ENCODE measurements around the gene TRAPPC11. TPM values are rescaled to one million over a fixed set of nuclear protein-coding genes. Genes with fewer than 3 reads are reported as not detected.

The TRAPPC11 gene
- total and polyA plus RNA-seq, 2 of the 13 experiments (the other 11 are each of a cell fraction or from before 2014, with no cell fraction given): 18.0 to 23.2 TPM

DNA sequence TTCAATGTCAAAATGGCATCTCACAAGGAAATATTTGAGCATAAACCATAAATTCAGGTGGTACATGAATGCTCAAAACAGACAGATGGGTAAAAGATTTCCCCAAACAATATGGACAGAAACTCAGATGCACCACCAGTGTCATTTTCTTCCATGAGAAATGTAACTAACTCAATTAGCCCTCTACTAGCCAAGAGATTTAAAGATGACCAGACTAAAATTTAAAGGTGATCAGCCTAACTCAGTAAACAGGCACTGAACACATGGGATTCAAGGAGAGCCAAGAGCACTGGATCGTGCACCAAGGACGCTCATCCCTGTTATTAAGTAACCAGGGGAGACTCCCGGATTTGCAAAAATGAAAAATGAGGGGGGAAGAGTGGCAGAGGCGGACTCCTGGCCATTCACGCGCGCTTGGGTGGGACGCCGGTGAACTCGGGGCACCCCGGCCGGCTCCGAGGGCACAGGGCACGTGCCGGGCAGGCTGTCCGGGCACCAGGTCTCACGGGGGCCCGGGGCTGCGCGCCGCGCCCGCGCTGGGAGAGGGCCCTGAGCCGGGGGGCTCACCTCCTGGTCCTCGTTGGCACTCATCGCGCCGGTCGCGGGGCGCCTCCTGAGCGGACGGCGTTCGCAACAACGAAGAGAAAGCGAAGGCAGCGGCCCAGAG lies 598 bp upstream of the TRAPPC11 start (continued):
- TF ChIP-seq, protein P1, sequence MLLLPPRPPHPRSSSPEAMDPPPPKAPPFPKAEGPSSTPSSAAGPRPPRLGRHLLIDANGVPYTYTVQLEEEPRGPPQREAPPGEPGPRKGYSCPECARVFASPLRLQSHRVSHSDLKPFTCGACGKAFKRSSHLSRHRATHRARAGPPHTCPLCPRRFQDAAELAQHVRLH (CRISPR knock-in tag; IDR thresholded peaks at IDR 0.05; ENCODE audit: borderline replicate concordance, low read depth): no peak
- TF ChIP-seq, protein P2, sequence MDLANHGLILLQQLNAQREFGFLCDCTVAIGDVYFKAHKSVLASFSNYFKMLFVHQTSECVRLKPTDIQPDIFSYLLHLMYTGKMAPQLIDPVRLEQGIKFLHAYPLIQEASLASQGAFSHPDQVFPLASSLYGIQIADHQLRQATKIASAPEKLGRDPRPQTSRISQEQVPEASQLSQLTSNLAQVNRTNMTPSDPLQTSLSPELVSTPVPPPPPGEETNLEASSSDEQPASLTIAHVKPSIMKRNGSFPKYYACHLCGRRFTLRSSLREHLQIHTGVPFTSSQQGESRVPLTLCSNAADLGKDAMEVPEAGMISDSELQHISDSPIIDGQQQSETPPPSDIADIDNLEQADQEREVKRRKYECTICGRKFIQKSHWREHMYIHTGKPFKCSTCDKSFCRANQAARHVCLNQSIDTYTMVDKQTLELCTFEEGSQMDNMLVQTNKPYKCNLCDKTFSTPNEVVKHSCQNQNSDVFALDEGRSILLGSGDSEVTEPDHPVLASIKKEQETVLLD (CRISPR knock-in tag; IDR thresholded peaks at IDR 0.05; ENCODE audit: low read depth): 0 out of 2 replicates have a peak, but pooled peaks have one; percentile 0
- no peak for TF ChIP-seq KLF13 (CRISPR knock-in tag; IDR thresholded peaks at IDR 0.05)
- TF ChIP-seq GATAD2A (CRISPR knock-in tag; IDR thresholded peaks at IDR 0.05): no peak
- no peak for TF ChIP-seq RORA (CRISPR knock-in tag; IDR thresholded peaks at IDR 0.05)
- TF ChIP-seq, protein P3, sequence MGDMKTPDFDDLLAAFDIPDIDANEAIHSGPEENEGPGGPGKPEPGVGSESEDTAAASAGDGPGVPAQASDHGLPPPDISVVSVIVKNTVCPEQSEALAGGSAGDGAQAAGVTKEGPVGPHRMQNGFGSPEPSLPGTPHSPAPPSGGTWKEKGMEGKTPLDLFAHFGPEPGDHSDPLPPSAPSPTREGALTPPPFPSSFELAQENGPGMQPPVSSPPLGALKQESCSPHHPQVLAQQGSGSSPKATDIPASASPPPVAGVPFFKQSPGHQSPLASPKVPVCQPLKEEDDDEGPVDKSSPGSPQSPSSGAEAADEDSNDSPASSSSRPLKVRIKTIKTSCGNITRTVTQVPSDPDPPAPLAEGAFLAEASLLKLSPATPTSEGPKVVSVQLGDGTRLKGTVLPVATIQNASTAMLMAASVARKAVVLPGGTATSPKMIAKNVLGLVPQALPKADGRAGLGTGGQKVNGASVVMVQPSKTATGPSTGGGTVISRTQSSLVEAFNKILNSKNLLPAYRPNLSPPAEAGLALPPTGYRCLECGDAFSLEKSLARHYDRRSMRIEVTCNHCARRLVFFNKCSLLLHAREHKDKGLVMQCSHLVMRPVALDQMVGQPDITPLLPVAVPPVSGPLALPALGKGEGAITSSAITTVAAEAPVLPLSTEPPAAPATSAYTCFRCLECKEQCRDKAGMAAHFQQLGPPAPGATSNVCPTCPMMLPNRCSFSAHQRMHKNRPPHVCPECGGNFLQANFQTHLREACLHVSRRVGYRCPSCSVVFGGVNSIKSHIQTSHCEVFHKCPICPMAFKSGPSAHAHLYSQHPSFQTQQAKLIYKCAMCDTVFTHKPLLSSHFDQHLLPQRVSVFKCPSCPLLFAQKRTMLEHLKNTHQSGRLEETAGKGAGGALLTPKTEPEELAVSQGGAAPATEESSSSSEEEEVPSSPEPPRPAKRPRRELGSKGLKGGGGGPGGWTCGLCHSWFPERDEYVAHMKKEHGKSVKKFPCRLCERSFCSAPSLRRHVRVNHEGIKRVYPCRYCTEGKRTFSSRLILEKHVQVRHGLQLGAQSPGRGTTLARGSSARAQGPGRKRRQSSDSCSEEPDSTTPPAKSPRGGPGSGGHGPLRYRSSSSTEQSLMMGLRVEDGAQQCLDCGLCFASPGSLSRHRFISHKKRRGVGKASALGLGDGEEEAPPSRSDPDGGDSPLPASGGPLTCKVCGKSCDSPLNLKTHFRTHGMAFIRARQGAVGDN (CRISPR knock-in tag; IDR thresholded peaks at IDR 0.05): peak; percentile 88; the same call in 1 of the 2 replicates
- TF ChIP-seq, protein P4, sequence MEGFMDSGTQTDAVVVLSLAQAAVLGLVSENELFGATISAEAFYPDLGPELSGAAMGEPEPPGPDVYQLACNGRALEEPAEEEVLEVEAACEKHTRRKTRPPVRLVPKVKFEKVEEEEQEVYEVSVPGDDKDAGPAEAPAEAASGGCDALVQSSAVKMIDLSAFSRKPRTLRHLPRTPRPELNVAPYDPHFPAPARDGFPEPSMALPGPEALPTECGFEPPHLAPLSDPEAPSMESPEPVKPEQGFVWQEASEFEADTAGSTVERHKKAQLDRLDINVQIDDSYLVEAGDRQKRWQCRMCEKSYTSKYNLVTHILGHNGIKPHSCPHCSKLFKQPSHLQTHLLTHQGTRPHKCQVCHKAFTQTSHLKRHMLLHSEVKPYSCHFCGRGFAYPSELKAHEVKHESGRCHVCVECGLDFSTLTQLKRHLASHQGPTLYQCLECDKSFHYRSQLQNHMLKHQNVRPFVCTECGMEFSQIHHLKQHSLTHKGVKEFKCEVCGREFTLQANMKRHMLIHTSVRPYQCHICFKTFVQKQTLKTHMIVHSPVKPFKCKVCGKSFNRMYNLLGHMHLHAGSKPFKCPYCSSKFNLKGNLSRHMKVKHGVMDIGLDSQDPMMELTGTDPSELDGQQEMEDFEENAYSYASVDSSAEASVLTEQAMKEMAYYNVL (CRISPR knock-in tag; IDR thresholded peaks at IDR 0.05; ENCODE audit: borderline replicate concordance): 0 out of 2 replicates have a peak, but pooled peaks have one; percentile 10
- TF ChIP-seq, protein P5, sequence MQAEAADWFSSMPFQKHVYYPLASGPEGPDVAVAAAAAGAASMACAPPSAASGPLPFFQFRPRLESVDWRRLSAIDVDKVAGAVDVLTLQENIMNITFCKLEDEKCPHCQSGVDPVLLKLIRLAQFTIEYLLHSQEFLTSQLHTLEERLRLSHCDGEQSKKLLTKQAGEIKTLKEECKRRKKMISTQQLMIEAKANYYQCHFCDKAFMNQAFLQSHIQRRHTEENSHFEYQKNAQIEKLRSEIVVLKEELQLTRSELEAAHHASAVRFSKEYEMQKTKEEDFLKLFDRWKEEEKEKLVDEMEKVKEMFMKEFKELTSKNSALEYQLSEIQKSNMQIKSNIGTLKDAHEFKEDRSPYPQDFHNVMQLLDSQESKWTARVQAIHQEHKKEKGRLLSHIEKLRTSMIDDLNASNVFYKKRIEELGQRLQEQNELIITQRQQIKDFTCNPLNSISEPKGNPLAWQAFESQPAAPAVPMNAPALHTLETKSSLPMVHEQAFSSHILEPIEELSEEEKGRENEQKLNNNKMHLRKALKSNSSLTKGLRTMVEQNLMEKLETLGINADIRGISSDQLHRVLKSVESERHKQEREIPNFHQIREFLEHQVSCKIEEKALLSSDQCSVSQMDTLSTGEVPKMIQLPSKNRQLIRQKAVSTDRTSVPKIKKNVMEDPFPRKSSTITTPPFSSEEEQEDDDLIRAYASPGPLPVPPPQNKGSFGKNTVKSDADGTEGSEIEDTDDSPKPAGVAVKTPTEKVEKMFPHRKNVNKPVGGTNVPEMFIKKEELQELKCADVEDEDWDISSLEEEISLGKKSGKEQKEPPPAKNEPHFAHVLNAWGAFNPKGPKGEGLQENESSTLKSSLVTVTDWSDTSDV (CRISPR knock-in tag; IDR thresholded peaks at IDR 0.05): no peak
- peak; percentile 23; the same call in 1 of the 2 replicates for TF ChIP-seq ZNF761 (CRISPR knock-in tag; conservative IDR thresholded peaks at IDR 0.05)
- TF ChIP-seq ZNF17 (CRISPR knock-in tag; IDR thresholded peaks at IDR 0.05): no peak
- TF ChIP-seq, protein P6, sequence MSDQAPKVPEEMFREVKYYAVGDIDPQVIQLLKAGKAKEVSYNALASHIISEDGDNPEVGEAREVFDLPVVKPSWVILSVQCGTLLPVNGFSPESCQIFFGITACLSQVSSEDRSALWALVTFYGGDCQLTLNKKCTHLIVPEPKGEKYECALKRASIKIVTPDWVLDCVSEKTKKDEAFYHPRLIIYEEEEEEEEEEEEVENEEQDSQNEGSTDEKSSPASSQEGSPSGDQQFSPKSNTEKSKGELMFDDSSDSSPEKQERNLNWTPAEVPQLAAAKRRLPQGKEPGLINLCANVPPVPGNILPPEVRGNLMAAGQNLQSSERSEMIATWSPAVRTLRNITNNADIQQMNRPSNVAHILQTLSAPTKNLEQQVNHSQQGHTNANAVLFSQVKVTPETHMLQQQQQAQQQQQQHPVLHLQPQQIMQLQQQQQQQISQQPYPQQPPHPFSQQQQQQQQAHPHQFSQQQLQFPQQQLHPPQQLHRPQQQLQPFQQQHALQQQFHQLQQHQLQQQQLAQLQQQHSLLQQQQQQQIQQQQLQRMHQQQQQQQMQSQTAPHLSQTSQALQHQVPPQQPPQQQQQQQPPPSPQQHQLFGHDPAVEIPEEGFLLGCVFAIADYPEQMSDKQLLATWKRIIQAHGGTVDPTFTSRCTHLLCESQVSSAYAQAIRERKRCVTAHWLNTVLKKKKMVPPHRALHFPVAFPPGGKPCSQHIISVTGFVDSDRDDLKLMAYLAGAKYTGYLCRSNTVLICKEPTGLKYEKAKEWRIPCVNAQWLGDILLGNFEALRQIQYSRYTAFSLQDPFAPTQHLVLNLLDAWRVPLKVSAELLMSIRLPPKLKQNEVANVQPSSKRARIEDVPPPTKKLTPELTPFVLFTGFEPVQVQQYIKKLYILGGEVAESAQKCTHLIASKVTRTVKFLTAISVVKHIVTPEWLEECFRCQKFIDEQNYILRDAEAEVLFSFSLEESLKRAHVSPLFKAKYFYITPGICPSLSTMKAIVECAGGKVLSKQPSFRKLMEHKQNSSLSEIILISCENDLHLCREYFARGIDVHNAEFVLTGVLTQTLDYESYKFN (CRISPR knock-in tag; conservative IDR thresholded peaks at IDR 0.05): peak; percentile 25; the same call in 1 of the 2 replicates
- TF ChIP-seq ZNF317 (CRISPR knock-in tag; IDR thresholded peaks at IDR 0.05): no peak
- TF ChIP-seq, protein P7, sequence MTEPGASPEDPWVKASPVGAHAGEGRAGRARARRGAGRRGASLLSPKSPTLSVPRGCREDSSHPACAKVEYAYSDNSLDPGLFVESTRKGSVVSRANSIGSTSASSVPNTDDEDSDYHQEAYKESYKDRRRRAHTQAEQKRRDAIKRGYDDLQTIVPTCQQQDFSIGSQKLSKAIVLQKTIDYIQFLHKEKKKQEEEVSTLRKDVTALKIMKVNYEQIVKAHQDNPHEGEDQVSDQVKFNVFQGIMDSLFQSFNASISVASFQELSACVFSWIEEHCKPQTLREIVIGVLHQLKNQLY (CRISPR knock-in tag; IDR thresholded peaks at IDR 0.05): no peak
